ENCODE results near the gene ZBTB20.

ZBTB20 gene

DNA sequence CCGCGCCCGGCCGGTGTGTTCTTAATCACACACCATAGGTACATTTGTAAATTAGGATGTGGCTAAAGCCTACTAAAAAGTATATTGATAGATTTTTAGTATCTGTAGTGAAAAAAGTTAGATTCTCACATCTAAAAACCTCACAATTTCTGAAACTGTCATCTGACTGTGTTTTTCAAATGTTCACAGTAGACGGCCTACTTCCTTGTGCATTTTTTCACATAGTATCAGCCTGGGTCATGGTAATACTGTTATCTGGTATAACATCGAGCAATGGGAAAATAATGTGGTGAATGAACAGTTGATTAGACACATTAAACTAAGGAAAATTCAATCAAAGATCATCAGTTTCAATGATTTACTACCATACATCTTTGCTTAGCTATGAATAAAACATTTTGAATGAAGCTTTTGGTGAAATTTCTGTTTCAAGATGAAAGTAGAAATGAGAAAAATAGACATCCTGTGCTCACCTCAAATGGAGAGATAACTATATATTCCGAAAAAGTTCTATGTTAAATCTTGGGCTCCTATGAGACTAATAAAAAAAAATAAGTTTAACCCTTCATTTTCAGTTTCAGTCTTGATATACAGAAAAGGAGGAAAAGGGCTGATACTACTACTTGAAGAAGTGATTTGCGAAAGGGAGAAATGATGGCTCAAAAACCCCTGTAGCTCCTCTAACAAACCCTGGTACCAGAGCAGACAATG is 262.7 kb downstream of the ZBTB20 start:
- no peak for FAIRE-seq
- TF ChIP-seq, protein P1, sequence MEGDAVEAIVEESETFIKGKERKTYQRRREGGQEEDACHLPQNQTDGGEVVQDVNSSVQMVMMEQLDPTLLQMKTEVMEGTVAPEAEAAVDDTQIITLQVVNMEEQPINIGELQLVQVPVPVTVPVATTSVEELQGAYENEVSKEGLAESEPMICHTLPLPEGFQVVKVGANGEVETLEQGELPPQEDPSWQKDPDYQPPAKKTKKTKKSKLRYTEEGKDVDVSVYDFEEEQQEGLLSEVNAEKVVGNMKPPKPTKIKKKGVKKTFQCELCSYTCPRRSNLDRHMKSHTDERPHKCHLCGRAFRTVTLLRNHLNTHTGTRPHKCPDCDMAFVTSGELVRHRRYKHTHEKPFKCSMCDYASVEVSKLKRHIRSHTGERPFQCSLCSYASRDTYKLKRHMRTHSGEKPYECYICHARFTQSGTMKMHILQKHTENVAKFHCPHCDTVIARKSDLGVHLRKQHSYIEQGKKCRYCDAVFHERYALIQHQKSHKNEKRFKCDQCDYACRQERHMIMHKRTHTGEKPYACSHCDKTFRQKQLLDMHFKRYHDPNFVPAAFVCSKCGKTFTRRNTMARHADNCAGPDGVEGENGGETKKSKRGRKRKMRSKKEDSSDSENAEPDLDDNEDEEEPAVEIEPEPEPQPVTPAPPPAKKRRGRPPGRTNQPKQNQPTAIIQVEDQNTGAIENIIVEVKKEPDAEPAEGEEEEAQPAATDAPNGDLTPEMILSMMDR (IDR thresholded peaks at IDR 0.05; ENCODE audit: insufficient read depth, missing control alignments) = no peak
- DNase-seq (ENCODE audit: insufficient read length, low spot score) = no peak

- TF ChIP-seq, protein P1 (IDR thresholded peaks at IDR 0.05; ENCODE audit: insufficient read depth, missing control alignments) = no peak
- DNase-seq (ENCODE audit: insufficient read length, low spot score) = no peak
- no peak for FAIRE-seq
Measured at GRCh38 chr3:114880078-114880477, 267.0 kb downstream of the ZBTB20 start.

DNA sequence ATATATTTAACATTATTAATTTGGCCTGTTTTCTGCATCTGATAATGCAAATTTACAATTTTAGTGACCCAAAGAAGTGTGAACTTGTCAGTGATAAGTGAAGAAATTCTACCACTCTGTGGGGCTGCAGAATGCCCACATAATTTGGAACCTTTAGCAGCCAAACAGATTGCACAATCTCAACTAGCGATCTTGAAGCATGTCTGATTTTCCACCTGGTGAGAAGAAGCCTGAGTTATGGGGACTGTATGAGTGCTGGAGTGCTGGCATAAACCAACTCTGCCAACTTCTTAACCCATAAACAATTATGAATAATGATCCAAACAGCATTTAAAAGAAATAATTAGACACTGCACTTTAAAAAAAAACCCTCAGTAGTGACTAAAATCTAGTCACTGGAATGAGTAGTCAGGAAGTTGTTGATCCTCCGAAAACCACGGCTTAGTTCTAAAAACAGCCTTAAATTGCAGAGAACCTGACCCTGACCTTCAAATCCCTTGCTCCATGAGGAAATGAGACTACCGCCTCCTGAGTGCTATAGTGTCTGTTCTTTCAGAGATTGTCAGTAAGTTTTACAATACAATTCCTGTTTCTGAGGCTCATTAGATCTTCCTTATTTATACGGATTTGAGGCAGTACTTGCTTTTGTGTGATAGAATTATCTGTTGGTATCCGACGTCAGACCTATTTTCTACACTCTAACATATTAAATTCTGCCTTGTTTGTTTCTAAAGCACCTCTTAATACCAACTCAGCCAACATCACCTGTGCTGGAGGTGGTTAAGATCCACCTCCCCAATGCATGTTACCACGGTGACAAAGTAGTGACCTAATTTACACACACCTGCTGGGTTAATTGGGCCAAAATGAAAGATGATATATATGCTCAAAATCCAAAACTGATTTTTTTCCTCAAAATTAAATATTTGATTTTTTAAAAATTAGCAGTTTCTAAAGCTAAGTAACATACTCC is 267.7 kb downstream of the ZBTB20 start:
- DNase-seq (ENCODE audit: insufficient read length, low spot score) (no peak), FAIRE-seq (no peak)
- TF ChIP-seq, protein P1 (IDR thresholded peaks at IDR 0.05; ENCODE audit: insufficient read depth, missing control alignments) = no peak

DNA sequence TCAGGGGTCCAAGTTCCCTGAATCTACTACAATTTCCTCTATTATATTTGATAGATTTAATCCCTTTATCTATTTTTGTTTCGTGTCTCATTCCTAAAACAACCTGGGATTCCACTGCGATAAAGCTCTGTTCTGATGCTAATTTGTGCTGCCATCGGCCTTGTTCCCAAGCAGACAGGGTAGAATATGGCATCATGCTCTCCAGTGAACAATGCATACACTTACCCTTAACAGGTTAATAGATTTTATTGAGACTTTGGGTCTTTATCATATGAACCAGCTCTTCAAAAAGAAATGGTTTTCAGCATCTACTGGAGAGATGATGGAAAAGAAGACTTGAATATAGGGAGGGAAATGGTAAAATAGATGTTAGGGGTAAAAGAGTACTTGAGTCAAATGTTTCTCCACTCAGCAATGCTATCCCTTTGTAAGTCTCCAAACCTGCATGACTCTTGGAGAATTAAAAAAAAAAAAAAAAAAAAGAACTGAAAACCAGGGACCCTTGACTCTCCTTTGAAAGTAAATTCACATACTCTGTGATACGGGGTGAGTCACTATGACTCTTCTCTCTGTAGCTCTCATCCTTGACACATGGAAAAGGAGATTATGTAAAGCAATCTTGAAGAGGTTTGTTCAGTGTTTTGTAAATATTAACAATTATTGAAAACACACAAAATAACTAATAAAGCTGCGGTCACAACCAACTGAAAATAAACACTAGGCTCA is 268.8 kb downstream of the ZBTB20 start:
- DNase-seq (ENCODE audit: insufficient read length, low spot score) = no peak

GRCh38 chr3:114877378-114878113 is 269.5 kb downstream of the ZBTB20 start:
- DNase-seq (ENCODE audit: insufficient read length, low spot score) (no peak), FAIRE-seq (no peak)
- TF ChIP-seq, protein P1 (IDR thresholded peaks at IDR 0.05; ENCODE audit: insufficient read depth, missing control alignments) = no peak

More for the DNA sequence above, 268.8 kb downstream of the ZBTB20 start:
- TF ChIP-seq, protein P1 (IDR thresholded peaks at IDR 0.05; ENCODE audit: insufficient read depth, missing control alignments) = no peak
- FAIRE-seq = no peak

GRCh38 chr3:114874522-114874971 is 272.5 kb downstream of the ZBTB20 start:
- no peak for FAIRE-seq
- DNase-seq (ENCODE audit: insufficient read length, low spot score) = no peak
- TF ChIP-seq, protein P1 (IDR thresholded peaks at IDR 0.05; ENCODE audit: insufficient read depth, missing control alignments) = no peak
